Activated gamma-delta T cell treated with Interleukin-2 at 50 U/mL for 16 hours (primary cell): ENCODE data around the gene TMSB15B.
A peak's percentile ranks its signal among the peaks of the same experiment; 100 is the strongest.
"Not testable (repeated sequence)": the region's sequence is repeated elsewhere in the genome, so short reads cannot be mapped to it uniquely, and the experiment has no call there.

Experiments used
- DNase-seq: peaks from one replicate; pipeline ENCODE4 v3.0.0-alpha.2; 2020

TMSB15B gene

GRCh38 chrX:103962411-103963278 lies at the start of gene TMSB15B:
Gene TMSB15B, plus strand, starts transcription at chrX:103962627.
- not testable (repeated sequence) for DNase-seq

DNA sequence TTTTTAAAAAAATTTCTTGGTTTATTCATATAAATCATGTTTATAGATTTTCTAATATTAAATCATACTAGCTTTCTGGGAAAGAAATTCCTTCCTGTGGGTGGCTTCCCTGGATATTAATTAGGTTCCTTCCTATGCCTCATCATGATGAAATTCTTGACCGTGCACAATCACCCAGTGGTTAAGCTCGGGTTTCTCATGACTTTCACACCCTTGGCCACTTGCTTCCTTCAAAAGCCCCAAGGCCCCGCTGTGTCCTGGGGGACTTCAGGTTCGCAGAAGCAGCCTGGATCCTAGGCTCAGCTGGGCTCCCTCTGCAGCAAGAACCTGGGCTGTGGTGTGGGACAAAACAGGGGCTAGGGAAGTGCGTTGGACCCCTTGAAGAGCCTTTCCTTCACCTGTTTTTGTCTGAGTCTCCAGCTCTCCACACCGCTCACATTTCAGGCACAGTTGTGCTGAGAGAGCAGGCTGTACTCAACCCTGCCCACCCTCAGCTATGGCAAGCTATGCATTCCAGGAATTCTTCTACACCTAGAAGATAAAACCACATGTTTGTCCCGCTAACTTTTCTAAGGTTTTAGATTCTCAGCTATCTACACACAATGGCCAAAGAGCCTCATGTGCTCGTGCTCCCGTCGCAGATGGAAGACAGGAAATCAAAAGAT lies 48.9 kb upstream of the TMSB15B start:
- no peak for DNase-seq

- DNase-seq, result peak; percentile 26
These were observed 44.4 kb upstream of the TMSB15B start for GRCh38 chrX:103918050-103918449.

- peak; percentile 33 for DNase-seq
These were observed 43.7 kb upstream of the TMSB15B start for GRCh38 chrX:103918571-103919269.

GRCh38 chrX:103919270-103919637 lies 43.2 kb upstream of the TMSB15B start:
- DNase-seq, result no peak

- DNase-seq, result not testable (repeated sequence)
These were observed 41.9 kb upstream of the TMSB15B start for GRCh38 chrX:103920515-103920914.

DNA sequence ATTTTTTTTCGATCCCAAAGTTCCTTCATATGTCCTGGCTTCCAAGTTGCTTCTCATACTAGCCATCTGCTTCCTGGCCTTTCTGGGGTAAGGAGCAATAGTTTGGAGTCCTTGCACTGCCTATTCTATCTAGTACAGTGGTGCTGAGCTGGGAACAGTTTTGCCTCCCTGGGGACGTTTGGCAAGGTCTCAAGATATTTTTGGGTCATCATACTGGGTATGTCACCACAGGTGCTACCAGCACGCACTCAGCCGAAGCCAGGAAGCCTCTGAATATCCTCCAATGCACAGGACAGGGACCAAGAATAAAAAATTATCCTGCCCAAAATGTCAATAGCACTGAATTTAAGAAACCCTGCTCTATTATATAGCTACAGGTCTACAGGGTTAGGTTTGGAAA lies 35.4 kb upstream of the TMSB15B start:
- DNase-seq, result no peak

GRCh38 chrX:103927633-103928032 lies 34.8 kb upstream of the TMSB15B start:
- DNase-seq, result no peak

DNA sequence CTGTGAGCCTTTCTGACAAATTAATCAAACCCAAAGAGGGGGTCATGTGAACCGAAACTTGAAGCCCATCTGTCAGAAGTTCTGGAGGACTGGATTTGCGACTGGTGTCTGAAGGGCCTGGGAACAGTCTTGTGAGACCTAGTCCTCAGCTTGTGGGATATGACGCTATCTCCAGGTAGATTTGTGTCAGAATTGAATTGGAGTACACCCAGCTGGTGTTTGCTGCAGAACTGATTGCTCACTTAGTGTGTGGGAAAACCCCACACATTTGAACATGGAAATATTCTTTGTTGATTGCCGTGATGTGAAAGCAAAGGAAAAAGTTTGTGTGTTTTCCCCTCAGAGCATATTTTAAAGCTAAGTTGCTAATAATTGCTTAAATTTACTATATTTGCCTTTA lies 30.3 kb upstream of the TMSB15B start:
- DNase-seq, result no peak

DNA sequence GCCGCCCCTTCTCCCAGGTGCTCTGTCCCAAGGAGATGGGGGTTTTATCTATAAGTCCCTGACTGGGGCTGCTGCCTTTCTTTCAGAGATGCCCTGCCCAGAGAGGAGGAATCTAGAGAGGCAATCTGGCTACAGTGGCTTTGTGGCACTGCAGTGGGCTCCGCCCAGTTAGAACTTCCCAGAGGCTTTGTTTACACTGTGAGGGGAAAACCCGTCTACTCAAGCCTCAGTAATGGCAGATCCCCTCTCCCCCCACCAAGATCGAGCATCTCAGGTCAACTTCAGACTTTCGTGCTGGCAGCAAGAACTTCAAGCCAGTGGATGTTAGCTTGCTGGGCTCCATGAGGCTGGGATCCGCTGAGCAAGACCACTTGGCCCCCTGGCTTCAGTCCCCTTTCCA lies 22.2 kb upstream of the TMSB15B start:
- not testable (repeated sequence) for DNase-seq

- no peak for DNase-seq
These were observed 21.0 kb upstream of the TMSB15B start for GRCh38 chrX:103941201-103941975.

GRCh38 chrX:103949506-103949905 lies 12.9 kb upstream of the TMSB15B start:
- no peak for DNase-seq

GRCh38 chrX:103953353-103953752 lies 9.1 kb upstream of the TMSB15B start:
- DNase-seq, result no peak

- no peak for DNase-seq
These were observed 8.2 kb upstream of the TMSB15B start for GRCh38 chrX:103954259-103954658.

- DNase-seq, result not testable (repeated sequence)
These were observed 1.8 kb upstream of the TMSB15B start for GRCh38 chrX:103960599-103960998.

- DNase-seq, result not testable (repeated sequence)
These were observed 21.1 kb downstream of the TMSB15B start for GRCh38 chrX:103983508-103983907.

- DNase-seq, result no peak
These were observed 36.8 kb downstream of the TMSB15B start for GRCh38 chrX:103999234-103999633.

DNA sequence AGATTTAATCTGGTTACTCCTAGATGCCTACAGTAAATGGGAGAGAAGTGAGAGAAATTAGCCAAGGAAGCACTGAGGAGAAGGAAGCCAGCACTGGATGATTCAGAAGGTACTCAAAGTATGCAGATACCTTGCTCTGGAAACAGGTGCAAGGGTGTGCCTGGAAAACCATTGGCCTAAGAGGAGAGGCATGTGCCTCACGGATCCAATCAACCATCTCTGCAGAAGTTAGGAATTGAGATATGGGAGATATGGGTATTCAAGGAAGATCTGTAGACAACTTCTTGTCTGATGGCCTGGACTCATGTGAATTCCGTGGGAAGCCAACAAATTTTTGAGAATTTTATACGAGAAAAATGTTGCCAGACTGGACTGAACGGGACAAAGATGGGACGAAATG lies 46.4 kb downstream of the TMSB15B start:
- DNase-seq, result no peak

DNA sequence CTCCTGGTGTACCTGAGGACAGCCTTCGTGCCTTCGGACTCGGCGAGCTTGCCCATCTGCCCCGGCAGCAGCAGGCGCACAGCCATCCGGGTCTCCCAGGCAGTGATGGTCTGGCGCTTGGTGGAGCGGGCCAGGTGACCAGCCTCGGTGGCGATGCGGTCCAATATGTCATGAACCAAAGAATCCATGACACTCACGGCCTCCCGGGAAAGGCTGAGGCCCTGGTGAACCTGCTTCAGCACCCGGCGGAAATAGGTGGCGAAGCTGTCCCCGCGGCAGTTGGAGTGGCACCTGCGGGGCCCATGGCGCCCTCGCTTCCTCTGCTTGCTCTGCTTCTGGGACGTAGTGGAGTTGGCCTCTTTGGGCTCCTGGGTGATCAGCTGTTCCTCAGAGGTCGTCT lies 50.7 kb downstream of the TMSB15B start:
- DNase-seq, result no peak

DNA sequence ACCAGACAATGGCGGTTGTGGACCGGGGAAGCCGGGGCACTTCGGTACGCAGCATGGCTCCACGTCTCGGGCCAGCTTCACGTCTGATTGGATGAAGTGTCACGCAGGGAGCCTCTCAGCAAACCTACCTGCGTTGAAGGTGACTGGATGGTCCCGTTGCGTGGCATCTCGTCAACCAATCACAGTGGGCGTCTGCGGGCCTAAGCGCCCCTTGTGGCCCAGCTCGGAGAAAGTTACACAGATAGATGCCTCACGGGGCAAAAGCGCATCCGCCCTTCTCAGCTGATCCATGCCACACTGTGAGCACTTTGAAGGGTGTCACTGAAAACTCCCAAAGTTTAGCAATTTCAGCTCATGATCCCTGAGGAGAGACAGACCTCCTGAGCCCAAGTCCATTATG lies 51.2 kb downstream of the TMSB15B start, which contains the start of gene H2BW1:
Gene H2BW1 (minus strand): TSS at position 103 of the 400 bp plus-strand sequence. CDS start 132 bp downstream, outside the sequence.
- DNase-seq, result no peak

- DNase-seq, result not testable (repeated sequence)
These were observed 53.1 kb downstream of the TMSB15B start for GRCh38 chrX:104015576-104015975.
